LNCaP clone FGC (cell line): Measurements from ENCODE around the gene RECQL5.

ENCODE experiments used
- DNase-seq: peaks from one replicate; pipeline ENCODE4 v3.0.0-alpha.2; 2011; ENCODE audit warnings: low read depth
- H3K4me3 ChIP-seq: 2 replicates; pipeline ENCODE4 v1.5.1; 2011; ENCODE audit warnings: mild to moderate bottlenecking, low read depth, low read length, control low read depth
- CTCF ChIP-seq: IDR thresholded peaks from 2 replicates; pipeline ENCODE4 v1.5.1; 2012; ENCODE audit warnings: mild to moderate bottlenecking; ENCODE audit not compliant: control insufficient read depth, insufficient read depth; ENCODE audit errors: extremely low read depth

The RECQL5 gene

GRCh38 chr17:75694536-75694935 is 27.6 kb upstream of the RECQL5 start:
- TF ChIP-seq CTCF = no peak
- DNase-seq = no peak
- no peak overlapping the region for H3K4me3 ChIP-seq

GRCh38 chr17:75693500-75694481 is 26.8 kb upstream of the RECQL5 start:
- TF ChIP-seq CTCF = no peak
- peak; percentile 83 for DNase-seq

GRCh38 chr17:75692976-75693375 is 26.0 kb upstream of the RECQL5 start:
- no peak for TF ChIP-seq CTCF
- DNase-seq = no peak
- H3K4me3 ChIP-seq = no peak overlapping the region

More at GRCh38 chr17:75693500-75694481, 26.8 kb upstream of the RECQL5 start:
- no peak overlapping the region for H3K4me3 ChIP-seq

- no peak for DNase-seq
- TF ChIP-seq CTCF = no peak
- no peak overlapping the region for H3K4me3 ChIP-seq
Observed at GRCh38 chr17:75691801-75692626, 25.1 kb upstream of the RECQL5 start.

- no peak overlapping the region for H3K4me3 ChIP-seq
- TF ChIP-seq CTCF = no peak
- DNase-seq = no peak
Observed at GRCh38 chr17:75691371-75691791, 24.4 kb upstream of the RECQL5 start.

GRCh38 chr17:75689441-75689873 is 22.5 kb upstream of the RECQL5 start:
- no peak for DNase-seq
- no peak overlapping the region for H3K4me3 ChIP-seq
- TF ChIP-seq CTCF = no peak
